GM12872 (cell line): Measurements from ENCODE around the gene FRYL.

Experiments
- TF ChIP-seq, protein P1 (sequence below): IDR thresholded peaks from 3 replicates; pipeline ENCODE4 v1.5.1; 2011; ENCODE audit warnings: low read depth, mild to moderate bottlenecking, low read length, moderate library complexity; ENCODE audit not compliant: insufficient read depth

The FRYL gene

GRCh38 chr4:48558026-48558425, 222.1 kb downstream of the FRYL start:
- TF ChIP-seq, protein P1, sequence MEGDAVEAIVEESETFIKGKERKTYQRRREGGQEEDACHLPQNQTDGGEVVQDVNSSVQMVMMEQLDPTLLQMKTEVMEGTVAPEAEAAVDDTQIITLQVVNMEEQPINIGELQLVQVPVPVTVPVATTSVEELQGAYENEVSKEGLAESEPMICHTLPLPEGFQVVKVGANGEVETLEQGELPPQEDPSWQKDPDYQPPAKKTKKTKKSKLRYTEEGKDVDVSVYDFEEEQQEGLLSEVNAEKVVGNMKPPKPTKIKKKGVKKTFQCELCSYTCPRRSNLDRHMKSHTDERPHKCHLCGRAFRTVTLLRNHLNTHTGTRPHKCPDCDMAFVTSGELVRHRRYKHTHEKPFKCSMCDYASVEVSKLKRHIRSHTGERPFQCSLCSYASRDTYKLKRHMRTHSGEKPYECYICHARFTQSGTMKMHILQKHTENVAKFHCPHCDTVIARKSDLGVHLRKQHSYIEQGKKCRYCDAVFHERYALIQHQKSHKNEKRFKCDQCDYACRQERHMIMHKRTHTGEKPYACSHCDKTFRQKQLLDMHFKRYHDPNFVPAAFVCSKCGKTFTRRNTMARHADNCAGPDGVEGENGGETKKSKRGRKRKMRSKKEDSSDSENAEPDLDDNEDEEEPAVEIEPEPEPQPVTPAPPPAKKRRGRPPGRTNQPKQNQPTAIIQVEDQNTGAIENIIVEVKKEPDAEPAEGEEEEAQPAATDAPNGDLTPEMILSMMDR: no peak

GRCh38 chr4:48557478-48557877, 222.6 kb downstream of the FRYL start:
- TF ChIP-seq, protein P1: peak; percentile 36; the same call in 2 of the 3 replicates

DNA sequence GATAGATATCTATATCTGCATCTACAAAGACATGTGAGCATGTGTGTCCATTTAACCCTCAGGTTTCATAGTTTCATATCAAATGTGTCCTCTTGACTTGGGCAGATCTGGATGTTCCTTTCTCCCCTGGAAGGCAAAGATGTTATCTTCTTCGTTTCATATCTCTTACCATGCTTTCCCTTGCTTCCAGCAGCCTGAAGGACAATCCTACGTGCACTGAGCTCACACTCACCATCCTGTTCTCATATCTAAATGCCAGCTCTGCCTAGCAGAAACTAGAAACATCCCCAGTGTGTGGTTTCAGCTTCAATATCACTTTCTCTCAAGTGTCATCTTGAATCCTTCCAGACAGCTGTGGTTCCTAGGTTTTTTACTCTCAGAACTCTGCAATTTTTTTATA, 223.8 kb downstream of the FRYL start:
- TF ChIP-seq, protein P1: no peak

DNA sequence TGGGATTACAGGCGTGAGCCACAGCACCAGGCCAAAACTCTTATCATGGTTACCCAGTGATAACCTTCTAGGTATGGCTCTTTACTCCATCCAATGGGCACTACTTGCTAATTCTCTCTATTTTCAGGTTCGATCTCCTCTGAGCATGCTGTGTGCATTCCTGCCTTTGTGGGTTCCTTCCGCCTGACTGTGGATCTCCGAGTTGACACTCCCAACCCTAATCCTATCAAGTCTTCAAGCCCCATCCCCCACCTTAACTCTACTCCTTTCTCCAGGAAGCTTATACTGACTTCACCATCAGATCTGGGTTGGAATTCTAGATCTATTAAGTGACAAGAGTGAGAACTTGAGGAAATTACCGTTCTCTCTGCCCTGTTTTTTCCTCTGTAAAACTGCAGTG, 225.5 kb downstream of the FRYL start:
- TF ChIP-seq, protein P1: no peak

DNA sequence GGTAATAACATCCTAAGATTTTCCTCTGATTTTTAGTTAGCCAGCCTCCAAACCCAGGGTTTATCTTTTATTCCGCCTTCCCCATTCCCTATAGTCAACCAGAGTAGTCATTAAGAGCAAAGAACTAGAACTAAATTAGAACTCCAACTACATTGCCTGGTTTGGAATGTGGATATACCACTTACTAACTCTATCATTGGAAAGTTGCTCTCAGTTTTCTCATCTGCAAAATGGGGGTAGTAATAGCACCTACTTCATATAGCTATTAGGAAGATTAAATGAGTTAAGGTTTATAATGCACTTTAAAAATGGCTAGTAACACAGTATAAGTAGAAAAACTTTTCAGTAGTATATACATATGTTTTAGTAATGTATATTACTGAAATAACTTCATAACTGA, 226.4 kb downstream of the FRYL start:
- TF ChIP-seq, protein P1: no peak

DNA sequence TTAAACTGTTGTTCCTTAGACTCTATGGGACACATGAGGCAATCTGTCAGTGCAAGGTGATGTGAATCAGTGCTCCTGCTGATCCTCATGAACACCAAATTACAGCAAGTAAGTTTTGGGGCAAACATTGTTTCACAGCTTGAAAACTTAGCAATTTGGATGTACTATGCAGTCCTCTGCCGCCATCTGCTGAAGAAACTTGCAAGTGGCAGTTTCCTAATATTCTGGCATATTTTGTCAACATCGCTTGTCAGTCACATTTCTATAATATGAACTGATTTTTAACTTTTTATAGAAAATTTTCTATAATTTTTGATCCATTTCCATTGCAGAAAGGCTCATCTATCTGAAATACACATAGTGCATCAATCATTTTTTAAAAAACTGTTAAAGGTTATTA, 233.7 kb downstream of the FRYL start:
- TF ChIP-seq, protein P1: peak; percentile 67

- TF ChIP-seq, protein P1: no peak
Observed at GRCh38 chr4:48543796-48544195, 236.3 kb downstream of the FRYL start.

GRCh38 chr4:48542888-48543287, 237.2 kb downstream of the FRYL start:
- TF ChIP-seq, protein P1: no peak
